Activated naive CD8-positive, alpha-beta T cell (primary cell): ENCODE measurements around the gene FADS3.
"Not testable (repeated sequence)": the region's sequence is repeated elsewhere in the genome, so short reads cannot be mapped to it uniquely, and the experiment has no call there.

ENCODE experiments used
- H3K27ac Mint-ChIP-seq: one replicate; pipeline ENCODE4 v1.8.0; 2021; ENCODE audit warnings: mixed read lengths
- H3K27me3 Mint-ChIP-seq: one replicate; pipeline ENCODE4 v1.8.0; 2021; ENCODE audit warnings: mixed read lengths
- H3K36me3 Mint-ChIP-seq: one replicate; pipeline ENCODE4 v1.8.0; 2021; ENCODE audit warnings: mixed read lengths
- H3K4me1 Mint-ChIP-seq: one replicate; pipeline ENCODE4 v1.8.0; 2021; ENCODE audit warnings: low read depth, mixed read lengths
- H3K4me3 Mint-ChIP-seq: one replicate; pipeline ENCODE4 v1.8.0; 2021; ENCODE audit warnings: mild to moderate bottlenecking, mixed read lengths
- H3K9me3 Mint-ChIP-seq: one replicate; pipeline ENCODE4 v1.8.0; 2021; ENCODE audit warnings: low read depth, mixed read lengths

FADS3 gene

DNA sequence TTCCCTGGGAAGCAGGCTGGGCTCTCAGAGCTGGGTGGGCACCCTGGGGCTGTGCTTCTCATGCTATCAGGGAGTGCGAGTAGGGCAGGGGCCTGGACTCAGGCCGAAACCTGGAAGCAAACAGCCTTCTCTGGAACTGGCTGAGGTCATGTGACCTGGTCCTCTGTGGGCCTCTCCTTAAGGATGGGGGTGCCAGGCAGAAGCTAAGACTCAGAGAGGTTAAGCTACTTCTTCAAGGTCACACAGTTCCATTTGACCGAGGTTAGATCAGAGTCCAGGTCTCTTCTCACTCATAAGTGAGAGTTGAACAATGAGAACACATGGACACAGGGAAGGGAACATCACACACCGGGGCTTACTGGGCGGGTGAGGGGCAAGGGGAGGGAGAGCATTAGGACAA is 7.4 kb downstream of the FADS3 start:
- Mint-ChIP-seq H3K27ac (no peak overlapping the region), H3K4me1 (no peaks in the 10 kb centered on the region), H3K4me3 (no peak overlapping the region), H3K27me3 (peaks cover 1% of the 10 kb centered on the region), H3K36me3 (no peaks in the 10 kb centered on the region), H3K9me3 (no peaks in the 10 kb centered on the region)

DNA sequence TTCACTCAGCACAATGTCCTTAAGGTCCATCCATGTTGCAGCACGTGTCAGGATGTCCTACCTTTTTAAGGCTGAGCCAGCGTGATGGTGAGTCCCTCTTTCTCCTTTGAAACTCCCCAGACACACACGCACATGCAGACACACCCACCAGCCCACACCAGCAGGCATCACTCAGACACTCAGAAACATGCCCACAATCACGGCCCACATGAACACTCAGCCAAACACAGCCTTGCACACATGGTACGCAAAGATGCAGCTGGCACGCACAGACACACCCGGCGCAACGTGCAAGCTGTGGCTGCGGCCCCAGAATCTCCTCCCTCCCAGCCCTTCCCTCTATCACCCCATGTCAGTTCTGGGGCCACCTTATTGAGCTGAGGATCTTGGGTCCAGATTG is 8.0 kb downstream of the FADS3 start:
- no peaks in the 10 kb centered on the region for H3K9me3 Mint-ChIP-seq
- no peaks in the 10 kb centered on the region for H3K4me1 Mint-ChIP-seq
- peaks cover 1% of the 10 kb centered on the region for H3K27me3 Mint-ChIP-seq
- H3K4me3 Mint-ChIP-seq: no peak overlapping the region
- no peak overlapping the region for H3K27ac Mint-ChIP-seq
- no peaks in the 10 kb centered on the region for H3K36me3 Mint-ChIP-seq

- Mint-ChIP-seq H3K27ac (no peak overlapping the region), H3K4me1 (no peaks in the 10 kb centered on the region), H3K9me3 (no peaks in the 10 kb centered on the region), H3K27me3 (peaks cover 1% of the 10 kb centered on the region), H3K4me3 (no peak overlapping the region), H3K36me3 (no peaks in the 10 kb centered on the region)
These were observed 8.5 kb downstream of the FADS3 start for GRCh38 chr11:61882879-61883278.

GRCh38 chr11:61882267-61882666 is 9.1 kb downstream of the FADS3 start:
- H3K4me3 Mint-ChIP-seq, H3K4me1 Mint-ChIP-seq, H3K9me3 Mint-ChIP-seq, H3K27me3 Mint-ChIP-seq, H3K27ac Mint-ChIP-seq, H3K36me3 Mint-ChIP-seq: not testable (repeated sequence)

GRCh38 chr11:61881397-61881796 is 9.9 kb downstream of the FADS3 start:
- Mint-ChIP-seq H3K36me3 (no peaks in the 10 kb centered on the region), H3K4me3 (no peak overlapping the region), H3K27me3 (peaks cover 1% of the 10 kb centered on the region), H3K4me1 (no peaks in the 10 kb centered on the region), H3K9me3 (no peaks in the 10 kb centered on the region), H3K27ac (no peak overlapping the region)

DNA sequence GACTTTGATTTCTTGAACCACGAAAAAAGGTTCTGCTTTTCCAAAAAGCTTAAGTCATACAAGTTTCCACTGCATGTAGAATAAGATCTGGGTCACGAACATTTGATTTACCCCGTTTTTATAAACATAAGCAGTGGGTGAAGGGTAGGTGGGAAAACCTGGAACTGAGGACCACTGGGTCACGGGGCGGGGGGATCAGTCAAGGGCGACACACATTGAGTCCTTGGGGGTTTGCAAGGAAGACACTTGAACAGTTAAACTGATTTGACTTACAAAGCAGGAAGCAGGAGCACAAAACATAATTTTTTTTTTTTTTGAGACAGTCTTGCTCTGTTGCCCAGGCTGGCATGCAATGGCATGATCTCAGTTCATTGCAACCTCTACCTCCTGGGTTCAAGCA is 10.9 kb downstream of the FADS3 start:
- no peaks in the 10 kb centered on the region for H3K4me1 Mint-ChIP-seq
- no peaks in the 10 kb centered on the region for H3K9me3 Mint-ChIP-seq
- no peak overlapping the region for H3K4me3 Mint-ChIP-seq
- no peaks in the 10 kb centered on the region for H3K36me3 Mint-ChIP-seq
- H3K27me3 Mint-ChIP-seq: peaks cover 1% of the 10 kb centered on the region
- no peak overlapping the region for H3K27ac Mint-ChIP-seq

GRCh38 chr11:61880031-61880430 is 11.3 kb downstream of the FADS3 start:
- H3K36me3 Mint-ChIP-seq: no peaks in the 10 kb centered on the region
- no peaks in the 10 kb centered on the region for H3K4me1 Mint-ChIP-seq
- H3K27ac Mint-ChIP-seq: no peak overlapping the region
- no peak overlapping the region for H3K4me3 Mint-ChIP-seq
- H3K27me3 Mint-ChIP-seq: peaks cover 1% of the 10 kb centered on the region
- H3K9me3 Mint-ChIP-seq: no peaks in the 10 kb centered on the region

DNA sequence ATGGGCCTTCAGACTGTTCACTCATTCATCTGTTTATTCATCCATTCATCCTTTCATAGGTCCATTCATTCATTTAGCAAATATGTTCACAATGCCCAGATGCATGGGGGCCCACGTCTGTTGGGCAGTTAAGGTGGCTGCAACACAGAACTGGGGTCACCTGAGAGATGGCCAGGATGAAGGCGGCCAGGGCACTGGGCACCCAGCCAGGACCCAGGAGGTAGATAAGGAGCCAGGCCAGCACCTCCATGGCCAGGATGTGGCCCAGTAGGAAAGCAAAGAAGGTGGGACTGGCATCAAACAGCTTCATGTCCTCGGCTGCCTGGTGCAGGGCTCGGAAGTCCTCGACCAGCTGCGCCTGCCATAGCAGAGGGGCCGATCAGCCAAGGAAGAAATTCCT is 12.2 kb downstream of the FADS3 start:
- no peaks in the 10 kb centered on the region for H3K36me3 Mint-ChIP-seq
- peaks cover 1% of the 10 kb centered on the region for H3K27me3 Mint-ChIP-seq
- H3K9me3 Mint-ChIP-seq: no peaks in the 10 kb centered on the region
- H3K4me3 Mint-ChIP-seq: no peak overlapping the region
- no peak overlapping the region for H3K27ac Mint-ChIP-seq
- H3K4me1 Mint-ChIP-seq: no peaks in the 10 kb centered on the region

DNA sequence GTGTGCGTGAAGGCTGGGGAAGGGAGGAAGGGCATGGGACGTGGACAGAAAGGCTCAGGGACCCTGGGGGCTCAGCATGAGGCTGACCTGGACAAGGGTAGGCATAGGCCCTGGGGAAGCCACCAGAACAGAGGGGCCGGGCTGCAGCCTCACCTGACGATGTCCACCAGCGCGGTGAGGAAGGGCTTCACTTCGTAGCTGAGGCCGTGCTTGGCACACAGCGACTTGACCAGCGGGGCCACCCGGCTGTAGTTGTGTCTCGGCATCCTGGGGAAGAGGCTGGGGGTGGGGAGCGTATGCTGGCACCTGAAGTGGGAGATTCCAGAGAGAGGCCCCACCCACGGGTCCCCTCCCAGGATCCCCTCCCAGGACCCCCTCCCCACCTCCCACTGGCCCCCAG is 15.6 kb downstream of the FADS3 start:
- Mint-ChIP-seq H3K27ac (no peak overlapping the region), H3K4me1 (peaks cover 2% of the 10 kb centered on the region), H3K27me3 (no peaks in the 10 kb centered on the region), H3K36me3 (no peaks in the 10 kb centered on the region), H3K9me3 (no peaks in the 10 kb centered on the region), H3K4me3 (no peak overlapping the region)

- H3K4me1 Mint-ChIP-seq: peaks cover 2% of the 10 kb centered on the region
- no peak overlapping the region for H3K4me3 Mint-ChIP-seq
- no peaks in the 10 kb centered on the region for H3K36me3 Mint-ChIP-seq
- H3K27ac Mint-ChIP-seq: no peak overlapping the region
- H3K27me3 Mint-ChIP-seq: no peaks in the 10 kb centered on the region
- no peaks in the 10 kb centered on the region for H3K9me3 Mint-ChIP-seq
These were observed 16.5 kb downstream of the FADS3 start for GRCh38 chr11:61874853-61875252.

DNA sequence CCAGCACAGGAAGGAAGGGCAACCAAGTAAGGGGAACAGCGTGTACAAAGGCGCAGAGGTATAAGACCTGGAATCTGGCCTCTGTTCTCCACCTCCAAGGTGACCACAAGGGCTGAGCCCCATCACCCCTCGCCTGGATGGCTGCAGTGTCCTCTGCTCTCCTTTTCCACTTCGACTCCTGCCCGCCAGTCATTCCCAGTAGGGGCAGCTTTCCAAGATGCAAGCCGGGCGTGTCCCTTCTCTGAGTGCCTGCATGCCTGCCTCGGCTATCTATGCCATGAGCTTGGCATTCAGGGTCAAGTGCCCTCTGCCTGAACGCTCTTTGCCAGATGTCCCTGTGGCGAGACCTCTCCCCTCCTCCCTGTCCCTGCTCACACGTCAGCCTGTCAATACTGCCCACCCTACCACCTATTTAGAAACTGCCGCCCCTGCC is 17.0 kb downstream of the FADS3 start:
- H3K4me3 Mint-ChIP-seq: no peak overlapping the region
- H3K9me3 Mint-ChIP-seq: no peaks in the 10 kb centered on the region
- no peaks in the 10 kb centered on the region for H3K27me3 Mint-ChIP-seq
- H3K27ac Mint-ChIP-seq: no peak overlapping the region
- H3K4me1 Mint-ChIP-seq: peaks cover 2% of the 10 kb centered on the region
- H3K36me3 Mint-ChIP-seq: no peaks in the 10 kb centered on the region

- Mint-ChIP-seq H3K27ac (no peak overlapping the region), H3K36me3 (no peaks in the 10 kb centered on the region), H3K9me3 (no peaks in the 10 kb centered on the region), H3K4me1 (peaks cover 2% of the 10 kb centered on the region), H3K27me3 (no peaks in the 10 kb centered on the region), H3K4me3 (no peak overlapping the region)
These were observed 17.6 kb downstream of the FADS3 start for GRCh38 chr11:61873588-61874376.

DNA sequence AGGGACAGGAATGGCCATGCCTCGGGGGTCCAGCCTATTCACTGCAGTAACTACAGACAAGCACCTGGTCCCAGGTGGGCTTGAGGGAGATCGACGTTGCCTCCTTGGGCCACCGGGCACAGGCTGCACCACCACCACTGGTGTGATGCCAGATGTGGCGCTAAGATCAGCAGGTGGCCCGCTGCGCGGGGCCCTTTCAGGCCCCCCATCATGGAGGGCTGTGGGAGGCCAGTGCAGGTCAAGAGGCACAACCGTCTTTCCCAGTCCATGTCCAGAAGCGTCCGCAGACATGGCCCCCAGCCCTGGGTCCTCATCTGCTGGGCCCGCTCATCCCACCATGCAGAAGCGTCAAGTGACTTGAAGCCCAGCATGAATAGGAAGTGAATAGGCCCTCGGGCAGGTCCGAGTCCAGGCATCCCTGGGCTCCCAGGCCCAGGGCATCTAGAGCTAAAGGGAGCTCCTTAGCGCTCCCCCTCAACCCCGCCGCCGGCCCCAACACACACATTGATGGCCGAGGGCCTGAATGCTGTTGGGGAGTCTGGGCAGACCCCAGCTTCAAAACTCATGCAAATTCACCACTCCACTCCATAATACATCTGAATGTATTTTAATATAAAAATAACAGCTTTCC is 18.3 kb downstream of the FADS3 start:
- Mint-ChIP-seq H3K4me3 (no peak overlapping the region), H3K4me1 (peaks cover 2% of the 10 kb centered on the region), H3K27me3 (no peaks in the 10 kb centered on the region), H3K27ac (no peak overlapping the region), H3K9me3 (no peaks in the 10 kb centered on the region), H3K36me3 (no peaks in the 10 kb centered on the region)

- Mint-ChIP-seq H3K4me1 (peaks cover 2% of the 10 kb centered on the region), H3K4me3 (no peak overlapping the region), H3K36me3 (no peaks in the 10 kb centered on the region), H3K27me3 (no peaks in the 10 kb centered on the region), H3K27ac (no peak overlapping the region), H3K9me3 (no peaks in the 10 kb centered on the region)
These were observed 20.2 kb downstream of the FADS3 start for GRCh38 chr11:61871158-61871597.

- Mint-ChIP-seq H3K36me3 (no peaks in the 10 kb centered on the region), H3K4me1 (peaks cover 2% of the 10 kb centered on the region), H3K4me3 (no peak overlapping the region), H3K27me3 (no peaks in the 10 kb centered on the region), H3K9me3 (no peaks in the 10 kb centered on the region), H3K27ac (no peak overlapping the region)
These were observed 20.8 kb downstream of the FADS3 start for GRCh38 chr11:61870541-61871031.
